ENCODE measurements around the gene SPATS2L. TPM values are rescaled to one million over a fixed set of nuclear protein-coding genes. Genes with fewer than 3 reads are reported as not detected.
A peak's percentile ranks its signal among the peaks of the same experiment; 100 is the strongest.

SPATS2L gene
- total RNA-seq, 1 donor from 2014 or later, result 29.1 TPM

- H3K4me3 Mint-ChIP-seq, result no peak overlapping the region
- Histone ChIP-seq H3K27ac (no peak overlapping the region), H2AFZ (replicated peaks) (no peak overlapping the region), H3K9ac (no peak overlapping the region), H3K79me2 (ENCODE audit: low read depth) (no peaks in the 10 kb centered on the region), H3F3A (ENCODE audit: low read depth) (no peaks in the 10 kb centered on the region), H3K36me3 (no peaks in the 10 kb centered on the region), H3K4me1 (peaks cover 8% of the 10 kb centered on the region), H4K20me1 (ENCODE audit: low read depth) (no peaks in the 10 kb centered on the region), H3K4me2 (no peak overlapping the region), H3K4me3 (no peak overlapping the region), H3K9me3 (ENCODE audit: low read depth) (no peaks in the 10 kb centered on the region), H3K27me3 (no peaks in the 10 kb centered on the region)
- no peak for TF ChIP-seq EZH2 (IDR thresholded peaks at IDR 0.05)
- no peak for DNase-seq (ENCODE audit: low spot score)
- H3K27me3 Mint-ChIP-seq (ENCODE audit: insufficient read depth, low read depth), result no peaks in the 10 kb centered on the region
- H3K9me3 Mint-ChIP-seq, result peaks cover under 1% of the 10 kb centered on the region
- H3K27ac Mint-ChIP-seq, result no peak overlapping the region
- peaks cover 7% of the 10 kb centered on the region for H3K36me3 Mint-ChIP-seq
- peaks cover 39% of the 10 kb centered on the region for H3K4me1 Mint-ChIP-seq
Observed at GRCh38 chr2:200408428-200409316, 102.2 kb downstream of the SPATS2L start.

GRCh38 chr2:200411831-200412230, 105.3 kb downstream of the SPATS2L start:
- H3K9ac ChIP-seq, result no peak overlapping the region
- H3K9me3 ChIP-seq (ENCODE audit: low read depth), result no peaks in the 10 kb centered on the region
- DNase-seq (ENCODE audit: low spot score), result no peak
- H3K27ac ChIP-seq, result no peak overlapping the region
- Mint-ChIP-seq H3K27ac (no peak overlapping the region), H3K9me3 (no peaks in the 10 kb centered on the region), H3K27me3 (ENCODE audit: insufficient read depth, low read depth) (no peaks in the 10 kb centered on the region), H3K4me1 (peaks cover 38% of the 10 kb centered on the region), H3K36me3 (peaks cover 3% of the 10 kb centered on the region), H3K4me3 (no peak overlapping the region)
- H2AFZ ChIP-seq (replicated peaks), result no peak overlapping the region
- TF ChIP-seq EZH2phosphoT487 (IDR thresholded peaks at IDR 0.05) (no peak), CTCF (IDR thresholded peaks at IDR 0.05) (no peak), EZH2 (IDR thresholded peaks at IDR 0.05) (no peak)
- H3K4me1 ChIP-seq, result peaks cover 21% of the 10 kb centered on the region
- no peak overlapping the region for H3K4me3 ChIP-seq
- no peaks in the 10 kb centered on the region for H3K36me3 ChIP-seq
- peaks cover 12% of the 10 kb centered on the region for H3F3A ChIP-seq (ENCODE audit: low read depth)
- H4K20me1 ChIP-seq (ENCODE audit: low read depth), result no peaks in the 10 kb centered on the region
- no peaks in the 10 kb centered on the region for H3K79me2 ChIP-seq (ENCODE audit: low read depth)
- no peaks in the 10 kb centered on the region for H3K27me3 ChIP-seq
- H3K4me2 ChIP-seq, result no peak overlapping the region

- no peaks in the 10 kb centered on the region for H3K36me3 ChIP-seq
- Mint-ChIP-seq H3K36me3 (peaks cover 8% of the 10 kb centered on the region), H3K9me3 (no peaks in the 10 kb centered on the region), H3K27ac (no peak overlapping the region), H3K4me1 (peaks cover 44% of the 10 kb centered on the region), H3K27me3 (ENCODE audit: insufficient read depth, low read depth) (no peaks in the 10 kb centered on the region), H3K4me3 (no peak overlapping the region)
- no peak overlapping the region for H2AFZ ChIP-seq (replicated peaks)
- H3K4me2 ChIP-seq, result no peak overlapping the region
- no peaks in the 10 kb centered on the region for H4K20me1 ChIP-seq (ENCODE audit: low read depth)
- H3K9me3 ChIP-seq (ENCODE audit: low read depth), result no peaks in the 10 kb centered on the region
- no peak for DNase-seq (ENCODE audit: low spot score)
- H3K27me3 ChIP-seq, result no peaks in the 10 kb centered on the region
- no peak overlapping the region for H3K9ac ChIP-seq
- TF ChIP-seq CTCF (IDR thresholded peaks at IDR 0.05), result no peak
- no peak for TF ChIP-seq EZH2phosphoT487 (IDR thresholded peaks at IDR 0.05)
- TF ChIP-seq EZH2 (IDR thresholded peaks at IDR 0.05), result no peak
- no peak overlapping the region for H3K27ac ChIP-seq
- H3K79me2 ChIP-seq (ENCODE audit: low read depth), result no peaks in the 10 kb centered on the region
- no peak overlapping the region for H3K4me3 ChIP-seq
- peaks cover 19% of the 10 kb centered on the region for H3F3A ChIP-seq (ENCODE audit: low read depth)
- H3K4me1 ChIP-seq, result peaks cover 46% of the 10 kb centered on the region
Observed at GRCh38 chr2:200414367-200414766, 107.9 kb downstream of the SPATS2L start.

- peaks cover 48% of the 10 kb centered on the region for H3K4me1 Mint-ChIP-seq
- H2AFZ ChIP-seq (replicated peaks), result no peak overlapping the region
- no peaks in the 10 kb centered on the region for H3K9me3 Mint-ChIP-seq
- H3K9ac ChIP-seq, result no peak overlapping the region
- no peak overlapping the region for H3K4me3 Mint-ChIP-seq
- peak overlapping the region; percentile 63 for H3K4me2 ChIP-seq
- H3F3A ChIP-seq (ENCODE audit: low read depth), result peaks cover 19% of the 10 kb centered on the region
- peaks cover 13% of the 10 kb centered on the region for H3K36me3 Mint-ChIP-seq
- H3K27me3 ChIP-seq, result no peaks in the 10 kb centered on the region
- peaks cover 47% of the 10 kb centered on the region for H3K4me1 ChIP-seq
- no peaks in the 10 kb centered on the region for H3K27me3 Mint-ChIP-seq (ENCODE audit: insufficient read depth, low read depth)
- no peaks in the 10 kb centered on the region for H3K36me3 ChIP-seq
- H3K9me3 ChIP-seq (ENCODE audit: low read depth), result no peaks in the 10 kb centered on the region
- H3K27ac Mint-ChIP-seq, result peak overlapping the region; percentile 13
- H3K27ac ChIP-seq, result peak overlapping the region; percentile 97
- no peak overlapping the region for H3K4me3 ChIP-seq
- TF ChIP-seq EZH2phosphoT487 (IDR thresholded peaks at IDR 0.05), result no peak
- no peak for TF ChIP-seq EZH2 (IDR thresholded peaks at IDR 0.05)
- TF ChIP-seq CTCF (IDR thresholded peaks at IDR 0.05), result no peak
- DNase-seq (ENCODE audit: low spot score), result no peak
- no peaks in the 10 kb centered on the region for H3K79me2 ChIP-seq (ENCODE audit: low read depth)
- no peaks in the 10 kb centered on the region for H4K20me1 ChIP-seq (ENCODE audit: low read depth)
Observed at GRCh38 chr2:200415455-200415854, 109.0 kb downstream of the SPATS2L start.
